Mammary epithelial cell (primary cell): ENCODE results near the gene FNDC3B.

Experiments used
- EZH2 ChIP-seq: IDR thresholded peaks from 2 replicates; pipeline ENCODE4 v1.6.1; 2012; ENCODE audit warnings: low read length, inconsistent platforms, borderline replicate concordance
- TF ChIP-seq, protein P1 (sequence below), 2 donors: IDR thresholded peaks in 1 of 2; conservative IDR thresholded peaks in 1 of 2; 2 replicates each; pipeline ENCODE4 v1.5.1; 2011 to 2012; ENCODE audit warnings: inconsistent platforms in 2 of 2, low read length in 2 of 2, mild to moderate bottlenecking in 2 of 2, control low read depth in 1 of 2, low read depth in 1 of 2; ENCODE audit not compliant: insufficient read depth in 1 of 2; ENCODE audit errors: extremely low read depth in 1 of 2

DNA sequence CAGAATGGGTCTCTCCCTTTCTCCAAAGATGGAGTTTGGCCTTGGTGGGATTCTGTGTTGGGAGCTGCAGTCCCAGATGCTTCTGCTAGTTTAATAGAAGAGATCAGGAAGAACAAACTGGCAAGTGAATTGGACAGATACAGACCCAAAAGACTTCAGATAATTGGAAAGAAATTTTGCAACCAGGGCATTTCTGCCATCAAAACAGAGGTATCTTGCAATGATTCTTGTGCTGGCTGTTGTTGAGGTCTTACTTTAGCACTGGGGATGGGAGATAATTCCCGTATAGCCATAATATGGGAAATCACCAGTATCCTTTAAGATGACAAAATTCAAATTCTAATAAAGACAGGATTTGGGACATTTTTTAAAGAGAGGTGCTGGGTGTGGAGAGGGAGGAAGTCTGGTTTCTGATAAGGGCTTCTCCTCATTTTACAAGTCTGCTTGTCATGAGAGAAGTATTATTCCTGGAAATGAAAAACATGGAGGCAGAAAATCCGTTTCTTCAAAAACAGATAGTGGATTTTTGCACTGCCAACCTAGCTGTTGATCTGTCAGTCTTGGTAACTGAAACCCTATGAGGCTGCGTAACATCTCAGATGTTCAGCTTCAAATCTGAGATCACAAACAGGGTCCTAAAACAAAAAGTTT, 40.1 kb downstream of the FNDC3B start:
- TF ChIP-seq, protein P1, sequence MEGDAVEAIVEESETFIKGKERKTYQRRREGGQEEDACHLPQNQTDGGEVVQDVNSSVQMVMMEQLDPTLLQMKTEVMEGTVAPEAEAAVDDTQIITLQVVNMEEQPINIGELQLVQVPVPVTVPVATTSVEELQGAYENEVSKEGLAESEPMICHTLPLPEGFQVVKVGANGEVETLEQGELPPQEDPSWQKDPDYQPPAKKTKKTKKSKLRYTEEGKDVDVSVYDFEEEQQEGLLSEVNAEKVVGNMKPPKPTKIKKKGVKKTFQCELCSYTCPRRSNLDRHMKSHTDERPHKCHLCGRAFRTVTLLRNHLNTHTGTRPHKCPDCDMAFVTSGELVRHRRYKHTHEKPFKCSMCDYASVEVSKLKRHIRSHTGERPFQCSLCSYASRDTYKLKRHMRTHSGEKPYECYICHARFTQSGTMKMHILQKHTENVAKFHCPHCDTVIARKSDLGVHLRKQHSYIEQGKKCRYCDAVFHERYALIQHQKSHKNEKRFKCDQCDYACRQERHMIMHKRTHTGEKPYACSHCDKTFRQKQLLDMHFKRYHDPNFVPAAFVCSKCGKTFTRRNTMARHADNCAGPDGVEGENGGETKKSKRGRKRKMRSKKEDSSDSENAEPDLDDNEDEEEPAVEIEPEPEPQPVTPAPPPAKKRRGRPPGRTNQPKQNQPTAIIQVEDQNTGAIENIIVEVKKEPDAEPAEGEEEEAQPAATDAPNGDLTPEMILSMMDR (conservative IDR thresholded peaks at IDR 0.05 in 1 of 2, IDR thresholded peaks at IDR 0.05 in 1 of 2; ENCODE audit: extremely low read depth in 1 of 2, insufficient read depth in 1 of 2, low read depth in 1 of 2, low read length in 2 of 2) = no peak
- no peak for TF ChIP-seq EZH2
